Keratinocyte (primary cell): Measurements from ENCODE around the gene CLSTN1.

Source experiments
- EZH2 ChIP-seq: IDR thresholded peaks from one replicate; pipeline ENCODE4 v1.6.1; 2012; ENCODE audit warnings: inconsistent platforms, mild to moderate bottlenecking, low read length, moderate library complexity
- TF ChIP-seq, protein P1 (sequence below), 3 experiments: IDR thresholded peaks in 1 of 3; conservative IDR thresholded peaks in 1 of 3; optimal IDR thresholded peaks in 1 of 3; 2 replicates in 2 of 3; 3 replicates in 1 of 3; pipeline versions ENCODE3 to v1.5.1; 2011; ENCODE audit warnings: low read length in 3 of 3, mild to moderate bottlenecking in 3 of 3, moderate library complexity in 2 of 3, control low read depth in 1 of 3, inconsistent platforms in 1 of 3; ENCODE audit not compliant: insufficient read depth in 2 of 3; ENCODE audit errors: extremely low read depth in 1 of 3

DNA sequence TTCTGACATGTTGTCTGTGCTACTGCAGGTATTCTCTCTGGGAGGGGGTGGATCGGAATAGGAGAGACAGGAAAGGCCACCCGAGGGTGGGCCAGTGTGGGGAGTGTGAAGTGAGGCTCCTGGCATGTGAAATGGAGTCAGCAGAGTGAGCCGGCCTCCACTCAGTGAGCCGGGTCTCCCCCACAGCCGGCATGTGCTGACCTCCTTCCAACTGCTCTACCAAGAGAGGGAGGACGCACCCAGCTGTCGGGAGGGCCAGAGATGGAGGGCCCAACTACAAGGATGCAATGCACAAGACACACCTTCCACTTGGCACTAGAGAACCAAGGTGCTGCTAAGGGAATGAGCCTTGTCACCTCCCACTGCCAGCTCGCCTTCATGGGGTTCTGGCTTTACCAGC lies 28.2 kb upstream of the CLSTN1 start:
- TF ChIP-seq, protein P1, sequence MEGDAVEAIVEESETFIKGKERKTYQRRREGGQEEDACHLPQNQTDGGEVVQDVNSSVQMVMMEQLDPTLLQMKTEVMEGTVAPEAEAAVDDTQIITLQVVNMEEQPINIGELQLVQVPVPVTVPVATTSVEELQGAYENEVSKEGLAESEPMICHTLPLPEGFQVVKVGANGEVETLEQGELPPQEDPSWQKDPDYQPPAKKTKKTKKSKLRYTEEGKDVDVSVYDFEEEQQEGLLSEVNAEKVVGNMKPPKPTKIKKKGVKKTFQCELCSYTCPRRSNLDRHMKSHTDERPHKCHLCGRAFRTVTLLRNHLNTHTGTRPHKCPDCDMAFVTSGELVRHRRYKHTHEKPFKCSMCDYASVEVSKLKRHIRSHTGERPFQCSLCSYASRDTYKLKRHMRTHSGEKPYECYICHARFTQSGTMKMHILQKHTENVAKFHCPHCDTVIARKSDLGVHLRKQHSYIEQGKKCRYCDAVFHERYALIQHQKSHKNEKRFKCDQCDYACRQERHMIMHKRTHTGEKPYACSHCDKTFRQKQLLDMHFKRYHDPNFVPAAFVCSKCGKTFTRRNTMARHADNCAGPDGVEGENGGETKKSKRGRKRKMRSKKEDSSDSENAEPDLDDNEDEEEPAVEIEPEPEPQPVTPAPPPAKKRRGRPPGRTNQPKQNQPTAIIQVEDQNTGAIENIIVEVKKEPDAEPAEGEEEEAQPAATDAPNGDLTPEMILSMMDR (optimal IDR thresholded peaks at IDR 0.05 in 1 of 3, IDR thresholded peaks at IDR 0.05 in 1 of 3, conservative IDR thresholded peaks at IDR 0.05 in 1 of 3; ENCODE audit: extremely low read depth in 1 of 3, insufficient read depth in 2 of 3, low read length in 3 of 3): no peak
- TF ChIP-seq EZH2: no peak
